Measurements from ENCODE around the gene RAI1. TPM values are rescaled to one million over a fixed set of nuclear protein-coding genes. Genes with fewer than 3 reads are reported as not detected.

Gene RAI1
- total RNA-seq, 2 experiments from 2014 or later: 17.1 to 49.4 TPM

GRCh38 chr17:17650959-17651358 is 30.3 kb upstream of the RAI1 start:
- DNase-seq (ENCODE audit: low spot score): no peak
- H2AFZ ChIP-seq (ENCODE audit: low read length): no peak overlapping the region
- no peaks in the 10 kb centered on the region for H4K20me1 ChIP-seq (ENCODE audit: insufficient read depth, low read length)
- H3K4me3 ChIP-seq (ENCODE audit: low read depth, low read length, poor library complexity, severe bottlenecking): no peak overlapping the region
- no peaks in the 10 kb centered on the region for H3K9me2 ChIP-seq (ENCODE audit: insufficient read depth, low read length)
- ChIA-PET POLR2A (interaction anchor here (0.7 kb wide), 1 partner anchor 15 kb away, joined by 6 read pairs; no protein-coding TSS in a partner anchor), CTCF (ENCODE audit: unreplicated experiment) (no interaction called here)
- no peaks in the 10 kb centered on the region for H3K4me1 ChIP-seq (ENCODE audit: insufficient read depth, low read length, poor library complexity, severe bottlenecking)
- H3K79me2 ChIP-seq (ENCODE audit: insufficient read depth, low read depth, low read length): no peaks in the 10 kb centered on the region
- intact Hi-C loops (cut with micrococcal nuclease; ENCODE audit: unreplicated experiment): no loop called here
- no peak for TF ChIP-seq EZH2phosphoT487 (IDR thresholded peaks at IDR 0.05; ENCODE audit: borderline replicate concordance, low read depth, low read length)
- TF ChIP-seq CTCF (conservative IDR thresholded peaks at IDR 0.05; ENCODE audit: low read length): no peak
- no TSS peak for BruUV-seq (replicated peaks)
- no peak overlapping the region for H3K27ac ChIP-seq (ENCODE audit: low read depth, low read length, poor library complexity, severe bottlenecking)
- H3K36me3 ChIP-seq (ENCODE audit: insufficient read depth, low read length): no peaks in the 10 kb centered on the region
- H3K9me3 ChIP-seq (ENCODE audit: low read length): no peaks in the 10 kb centered on the region
- H3K4me2 ChIP-seq (ENCODE audit: low read length): no peak overlapping the region

GRCh38 chr17:17653343-17653742 is 27.9 kb upstream of the RAI1 start:
- DNase-seq (ENCODE audit: low spot score): no peak
- H3K27ac ChIP-seq (ENCODE audit: low read depth, low read length, poor library complexity, severe bottlenecking): no peak overlapping the region
- no peaks in the 10 kb centered on the region for H3K9me2 ChIP-seq (ENCODE audit: insufficient read depth, low read length)
- H3K4me2 ChIP-seq (ENCODE audit: low read length): no peak overlapping the region
- no peaks in the 10 kb centered on the region for H4K20me1 ChIP-seq (ENCODE audit: insufficient read depth, low read length)
- no peaks in the 10 kb centered on the region for H3K79me2 ChIP-seq (ENCODE audit: insufficient read depth, low read depth, low read length)
- no peaks in the 10 kb centered on the region for H3K9me3 ChIP-seq (ENCODE audit: low read length)
- intact Hi-C loops (cut with micrococcal nuclease; ENCODE audit: unreplicated experiment): no loop called here
- no peaks in the 10 kb centered on the region for H3K36me3 ChIP-seq (ENCODE audit: insufficient read depth, low read length)
- CTCF ChIA-PET (ENCODE audit: unreplicated experiment): interaction anchor here (0.5 kb wide), 1 partner anchor 42 kb away, joined by 3 read pairs; no protein-coding TSS in a partner anchor
- POLR2A ChIA-PET: interaction anchor here (0.6 to 1.1 kb wide), 3 partner anchors 9 to 1500 kb away, joined by 3 to 4 read pairs (median 3); no protein-coding TSS in a partner anchor
- H3K4me1 ChIP-seq (ENCODE audit: insufficient read depth, low read length, poor library complexity, severe bottlenecking): no peaks in the 10 kb centered on the region
- no peak overlapping the region for H3K4me3 ChIP-seq (ENCODE audit: low read depth, low read length, poor library complexity, severe bottlenecking)
- no peak overlapping the region for H2AFZ ChIP-seq (ENCODE audit: low read length)
- no peak for TF ChIP-seq EZH2phosphoT487 (IDR thresholded peaks at IDR 0.05; ENCODE audit: borderline replicate concordance, low read depth, low read length)
- TF ChIP-seq CTCF (conservative IDR thresholded peaks at IDR 0.05; ENCODE audit: low read length): no peak
- BruUV-seq (replicated peaks): no TSS peak

GRCh38 chr17:17659340-17659739 is 21.9 kb upstream of the RAI1 start:
- DNase-seq (ENCODE audit: low spot score): no peak
- ChIA-PET POLR2A (no interaction called here), CTCF (ENCODE audit: unreplicated experiment) (no interaction called here)
- Histone ChIP-seq H3K4me3 (ENCODE audit: low read depth, low read length, poor library complexity, severe bottlenecking) (no peak overlapping the region), H3K79me2 (ENCODE audit: insufficient read depth, low read depth, low read length) (no peaks in the 10 kb centered on the region), H3K36me3 (ENCODE audit: insufficient read depth, low read length) (no peaks in the 10 kb centered on the region), H3K9me2 (ENCODE audit: insufficient read depth, low read length) (no peaks in the 10 kb centered on the region), H3K27ac (ENCODE audit: low read depth, low read length, poor library complexity, severe bottlenecking) (no peak overlapping the region), H2AFZ (ENCODE audit: low read length) (no peak overlapping the region), H4K20me1 (ENCODE audit: insufficient read depth, low read length) (no peaks in the 10 kb centered on the region), H3K9me3 (ENCODE audit: low read length) (0 out of 2 replicates have a peak, but pooled peaks cover 4% of the 10 kb centered on the region), H3K4me1 (ENCODE audit: insufficient read depth, low read length, poor library complexity, severe bottlenecking) (peaks cover 29% of the 10 kb centered on the region), H3K4me2 (ENCODE audit: low read length) (no peak overlapping the region)
- intact Hi-C loops (cut with micrococcal nuclease; ENCODE audit: unreplicated experiment): no loop called here
- TF ChIP-seq EZH2phosphoT487 (IDR thresholded peaks at IDR 0.05; ENCODE audit: borderline replicate concordance, low read depth, low read length) (no peak), CTCF (conservative IDR thresholded peaks at IDR 0.05; ENCODE audit: low read length) (no peak)
- no TSS peak for BruUV-seq (replicated peaks)

Data from OCI-LY7 (cell line).